Measurements from ENCODE around the gene SINHCAF. TPM values are rescaled to one million over a fixed set of nuclear protein-coding genes. Genes with fewer than 3 reads are reported as not detected.
A peak's percentile ranks its signal among the peaks of the same experiment; 100 is the strongest.
"Not testable (repeated sequence)": the region's sequence is repeated elsewhere in the genome, so short reads cannot be mapped to it uniquely, and the experiment has no call there.

SINHCAF gene
- total RNA-seq, 1 donor from 2014 or later, result 47.6 TPM

DNA sequence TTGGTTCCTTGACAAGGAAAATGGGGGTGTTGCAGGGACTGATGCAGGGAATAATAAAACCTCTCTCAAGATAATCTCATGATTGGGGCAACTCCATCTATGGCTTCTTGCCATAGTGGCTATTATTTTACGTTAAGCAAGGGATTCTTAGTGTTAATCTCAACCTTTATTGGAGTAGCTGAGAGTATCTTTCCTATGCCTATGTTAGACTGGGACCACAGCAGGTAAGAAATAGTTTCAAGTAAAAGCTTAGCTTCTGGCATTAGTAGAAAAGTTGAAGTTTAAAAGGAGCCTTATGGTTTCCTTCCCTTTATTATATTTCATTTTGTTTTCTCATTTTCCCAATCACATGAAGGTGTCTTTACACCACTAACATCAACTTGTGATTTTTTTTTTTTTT, 16.7 kb downstream of the SINHCAF start:
- no peak for DNase-seq (ENCODE audit: low read depth in 2 of 2)

DNA sequence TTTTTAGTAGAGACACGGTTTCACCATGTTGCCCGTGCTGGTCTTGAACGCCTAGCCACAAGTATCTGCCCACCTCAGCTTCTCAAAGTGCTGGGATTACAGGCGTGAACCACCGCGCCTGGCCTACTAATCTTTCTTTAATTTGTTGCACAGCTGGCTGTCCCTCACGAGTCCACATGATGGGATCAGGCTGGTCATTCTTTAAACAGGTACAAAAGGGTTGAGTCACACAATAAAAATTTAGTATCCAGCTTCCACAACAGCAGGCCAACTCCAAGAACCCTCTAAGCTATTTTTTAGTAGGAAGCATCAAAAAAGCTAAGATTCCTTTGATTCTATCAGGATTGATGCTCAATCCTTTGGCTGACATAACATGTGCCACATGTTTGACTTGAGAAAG, 17.8 kb downstream of the SINHCAF start:
- DNase-seq (ENCODE audit: low read depth in 2 of 2), result no peak

GRCh38 chr12:31306866-31307265, 19.1 kb downstream of the SINHCAF start:
- DNase-seq (ENCODE audit: low read depth in 2 of 2), result no peak

DNA sequence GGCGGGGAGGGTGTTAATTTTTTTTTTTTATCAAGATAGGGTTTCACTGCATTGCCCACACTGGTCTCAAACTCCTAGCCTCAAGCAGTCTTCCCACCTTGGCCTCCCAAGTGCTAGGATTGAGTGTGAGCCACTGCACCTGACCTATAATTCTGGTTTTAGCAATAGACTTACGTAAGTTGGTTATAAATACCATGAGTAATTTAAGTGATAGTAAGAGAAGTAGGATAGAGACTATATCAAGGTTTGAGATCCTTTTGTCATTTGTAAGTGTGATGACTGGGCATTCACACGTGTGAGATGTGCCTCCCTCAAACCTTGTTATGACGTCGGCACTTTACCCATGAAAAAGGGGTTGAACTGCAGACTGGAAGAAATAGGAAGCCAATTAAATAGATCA, 22.5 kb downstream of the SINHCAF start:
- DNase-seq (ENCODE audit: low read depth in 2 of 2), result no peak

DNA sequence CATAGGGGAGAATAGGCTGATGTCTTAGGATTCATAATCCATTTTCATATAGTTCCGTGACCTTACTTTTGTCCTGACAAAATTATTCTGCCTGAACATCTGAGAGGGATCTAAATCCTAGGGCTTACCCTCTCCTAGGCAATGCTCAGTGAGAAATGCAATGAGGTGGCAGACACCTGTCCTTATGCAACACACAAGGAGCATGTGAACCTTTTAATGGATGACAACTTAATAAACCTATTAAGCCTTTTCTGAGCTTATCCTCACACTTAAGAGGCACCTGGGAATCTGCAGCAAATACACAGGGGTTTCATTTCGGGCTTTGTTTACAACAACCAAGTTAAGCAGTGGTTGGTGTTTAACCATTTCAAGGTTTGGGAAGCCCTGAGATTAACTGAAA, 24.6 kb downstream of the SINHCAF start:
- DNase-seq (ENCODE audit: low read depth in 2 of 2), result no peak

- DNase-seq (ENCODE audit: low read depth in 2 of 2), result no peak
Measured at GRCh38 chr12:31300783-31301182, 25.2 kb downstream of the SINHCAF start.

- DNase-seq (ENCODE audit: low read depth in 2 of 2), result no peak
Measured at GRCh38 chr12:31300341-31300740, 25.6 kb downstream of the SINHCAF start.

DNA sequence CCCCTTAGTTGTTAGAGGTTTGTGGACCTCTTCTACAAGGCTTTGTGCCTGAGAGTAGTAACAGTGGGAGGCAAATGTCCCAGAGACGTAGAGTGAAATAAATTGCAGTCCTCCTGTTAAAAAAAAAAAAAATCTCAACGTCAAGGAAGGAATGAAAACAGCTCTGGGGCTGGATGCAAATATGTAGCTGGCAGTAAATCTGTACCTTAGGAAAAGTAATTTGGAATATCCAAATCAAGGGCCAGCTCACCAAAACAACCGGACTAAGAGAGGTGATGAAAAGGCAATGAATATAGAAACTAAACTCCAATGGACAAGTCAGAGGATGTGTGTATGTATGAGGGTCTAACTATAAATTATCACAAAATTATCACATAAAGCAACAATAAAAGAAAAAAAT, 27.0 kb downstream of the SINHCAF start:
- DNase-seq (ENCODE audit: low read depth in 2 of 2), result no peak

GRCh38 chr12:31298515-31298910, 27.4 kb downstream of the SINHCAF start:
- no peak for DNase-seq (ENCODE audit: low read depth in 2 of 2)

- no peak for DNase-seq (ENCODE audit: low read depth in 2 of 2)
Measured at GRCh38 chr12:31297572-31298514, 28.1 kb downstream of the SINHCAF start.

GRCh38 chr12:31289441-31289840, 36.5 kb downstream of the SINHCAF start:
- no peak for DNase-seq (ENCODE audit: low read depth in 2 of 2)

- DNase-seq (ENCODE audit: low read depth in 2 of 2), result no peak
Measured at GRCh38 chr12:31288381-31288780, 37.6 kb downstream of the SINHCAF start.

- DNase-seq (ENCODE audit: low read depth in 2 of 2), result no peak
Measured at GRCh38 chr12:31280183-31280582, 45.8 kb downstream of the SINHCAF start.

- no peak for DNase-seq (ENCODE audit: low read depth in 2 of 2)
Measured at GRCh38 chr12:31279390-31279924, 46.5 kb downstream of the SINHCAF start.

DNA sequence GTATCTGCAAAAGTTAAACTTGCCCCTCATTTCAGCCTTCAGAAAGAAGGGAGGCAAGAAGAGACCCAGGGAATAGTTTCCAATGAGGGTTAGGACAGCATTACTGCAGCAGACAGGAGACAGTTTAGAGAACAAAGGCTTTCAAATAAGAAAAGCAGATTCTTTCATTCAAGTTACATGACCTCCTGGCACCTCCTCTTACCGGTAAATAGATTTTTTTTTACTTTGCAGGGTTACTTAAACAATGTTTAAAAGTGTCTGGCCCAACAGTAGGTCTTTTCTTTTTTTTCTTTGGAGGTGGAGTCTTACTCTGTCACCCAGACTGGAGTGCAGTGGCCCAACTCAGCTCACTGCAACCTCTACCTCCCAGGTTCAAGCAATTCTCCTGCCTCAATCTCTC, 47.1 kb downstream of the SINHCAF start:
- DNase-seq (ENCODE audit: low read depth in 2 of 2), result no peak

GRCh38 chr12:31278424-31278823, 47.5 kb downstream of the SINHCAF start:
- DNase-seq (ENCODE audit: low read depth in 2 of 2), result no peak

DNA sequence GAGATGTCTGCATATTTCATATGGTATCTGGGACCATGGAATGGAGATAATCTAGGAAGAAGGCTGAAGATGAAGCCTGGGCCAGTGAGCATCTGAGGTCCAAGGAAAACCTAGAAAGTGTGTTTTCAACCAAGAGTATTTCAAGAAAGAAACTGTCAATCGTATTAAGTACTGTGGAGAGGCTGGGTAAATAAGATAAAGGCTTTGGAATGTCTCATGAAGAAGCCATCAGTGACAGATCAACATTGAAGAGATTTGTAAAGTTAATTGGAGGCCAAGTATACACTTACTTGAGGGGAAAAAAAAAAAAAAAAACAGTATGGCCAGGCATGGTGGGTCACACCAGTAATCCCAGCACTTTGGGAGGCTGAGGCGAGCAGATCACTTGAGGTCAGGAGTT, 48.9 kb downstream of the SINHCAF start:
- DNase-seq (ENCODE audit: low read depth in 2 of 2), result no peak

- DNase-seq (ENCODE audit: low read depth in 2 of 2), result no peak
Measured at GRCh38 chr12:31275491-31275890, 50.5 kb downstream of the SINHCAF start.

DNA sequence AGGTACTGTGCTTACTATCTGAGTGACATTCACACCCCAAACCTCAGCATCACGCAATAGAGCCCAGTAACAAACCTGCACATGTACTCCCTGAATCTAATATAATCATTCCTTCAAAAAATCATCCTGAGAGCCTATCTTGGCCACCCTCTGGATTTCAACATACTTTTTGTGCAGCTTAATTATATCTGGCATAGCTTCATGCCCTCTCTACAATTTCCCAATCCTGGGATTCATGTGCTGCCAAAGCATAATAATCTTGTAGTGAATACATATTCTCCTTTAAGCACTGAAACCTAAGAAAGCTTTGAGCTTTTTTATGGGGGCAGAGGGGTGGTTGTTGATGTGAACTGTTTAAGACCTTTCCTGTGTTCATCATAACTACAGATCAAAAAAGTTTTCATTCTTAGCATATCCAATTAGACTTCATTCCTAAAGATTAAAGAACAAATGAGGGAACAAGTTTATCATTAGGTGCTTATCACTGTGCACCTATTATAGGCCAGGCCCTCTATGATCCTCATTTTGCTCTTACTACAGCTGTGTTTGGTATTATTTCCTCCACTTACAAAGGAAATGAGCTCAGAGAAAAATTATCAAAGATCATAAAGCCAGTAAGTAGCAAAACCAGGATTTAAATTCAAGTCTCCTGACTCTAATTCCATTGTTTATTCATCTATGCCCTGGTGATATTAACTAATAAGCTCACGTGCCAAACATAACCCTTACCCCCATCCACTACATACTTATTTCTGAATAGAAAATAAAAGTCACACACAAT, 51.2 kb downstream of the SINHCAF start:
- DNase-seq (ENCODE audit: low read depth in 2 of 2), result peak in 1 of 2 donors; percentile 22

- DNase-seq (ENCODE audit: low read depth in 2 of 2), result not testable (repeated sequence)
Measured at GRCh38 chr12:31273794-31274193, 52.2 kb downstream of the SINHCAF start.

- DNase-seq (ENCODE audit: low read depth in 2 of 2), result no peak
Measured at GRCh38 chr12:31272607-31273225, 53.2 kb downstream of the SINHCAF start.

- no peak for DNase-seq (ENCODE audit: low read depth in 2 of 2)
Measured at GRCh38 chr12:31267966-31268365, 58.0 kb downstream of the SINHCAF start.

Data from lung microvascular endothelial cell (primary cell).